ENCODE measurements around the gene TIMP4.

DNA sequence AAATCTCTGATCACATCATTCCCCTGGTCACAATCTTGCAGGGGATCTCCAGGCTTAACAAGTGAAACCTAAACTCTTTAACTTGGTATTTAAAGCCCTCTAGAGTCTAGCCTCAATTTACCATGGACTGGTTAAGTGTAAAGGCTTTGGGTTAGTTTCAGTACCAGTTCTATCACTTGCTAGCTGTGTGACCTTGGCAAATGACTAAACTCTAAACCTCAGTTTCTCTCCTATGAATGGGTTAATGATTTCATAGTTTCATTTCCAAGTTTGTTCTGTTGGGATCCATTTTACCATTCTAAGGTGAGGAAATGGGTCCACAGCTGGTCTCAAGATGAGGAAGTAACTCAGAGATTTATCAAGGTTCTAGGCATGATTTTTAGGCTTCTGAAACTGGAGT, 38.8 kb upstream of the TIMP4 start:
- TF ChIP-seq, protein P1, sequence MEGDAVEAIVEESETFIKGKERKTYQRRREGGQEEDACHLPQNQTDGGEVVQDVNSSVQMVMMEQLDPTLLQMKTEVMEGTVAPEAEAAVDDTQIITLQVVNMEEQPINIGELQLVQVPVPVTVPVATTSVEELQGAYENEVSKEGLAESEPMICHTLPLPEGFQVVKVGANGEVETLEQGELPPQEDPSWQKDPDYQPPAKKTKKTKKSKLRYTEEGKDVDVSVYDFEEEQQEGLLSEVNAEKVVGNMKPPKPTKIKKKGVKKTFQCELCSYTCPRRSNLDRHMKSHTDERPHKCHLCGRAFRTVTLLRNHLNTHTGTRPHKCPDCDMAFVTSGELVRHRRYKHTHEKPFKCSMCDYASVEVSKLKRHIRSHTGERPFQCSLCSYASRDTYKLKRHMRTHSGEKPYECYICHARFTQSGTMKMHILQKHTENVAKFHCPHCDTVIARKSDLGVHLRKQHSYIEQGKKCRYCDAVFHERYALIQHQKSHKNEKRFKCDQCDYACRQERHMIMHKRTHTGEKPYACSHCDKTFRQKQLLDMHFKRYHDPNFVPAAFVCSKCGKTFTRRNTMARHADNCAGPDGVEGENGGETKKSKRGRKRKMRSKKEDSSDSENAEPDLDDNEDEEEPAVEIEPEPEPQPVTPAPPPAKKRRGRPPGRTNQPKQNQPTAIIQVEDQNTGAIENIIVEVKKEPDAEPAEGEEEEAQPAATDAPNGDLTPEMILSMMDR (IDR thresholded peaks at IDR 0.05), result no peak
- TF ChIP-seq POLR2A (IDR thresholded peaks at IDR 0.05), result no peak
